HG02623 (cell line): ENCODE measurements around the gene BCL6.

Experiments
- ATAC-seq: cut with Tn5 transposase; IDR thresholded peaks from one replicate; pipeline ENCODE4 v1.9.1; 2021; ENCODE audit warnings: moderate library complexity; ENCODE audit not compliant: unreplicated experiment

Gene BCL6

GRCh38 chr3:187745201-187746058, at the start of gene BCL6:
Gene BCL6 (minus strand): TSS chr3:187745468. CDS start chr3:187733693, 11,775 bp downstream.
- peak; percentile 65 for ATAC-seq

GRCh38 chr3:187794731-187795130, 49.5 kb upstream of the BCL6 start:
- ATAC-seq = no peak

- no peak for ATAC-seq
Observed at GRCh38 chr3:187793618-187794017, 48.4 kb upstream of the BCL6 start.

- no peak for ATAC-seq
Observed at GRCh38 chr3:187792521-187792920, 47.3 kb upstream of the BCL6 start.

- no peak for ATAC-seq
Observed at GRCh38 chr3:187789872-187790271, 44.6 kb upstream of the BCL6 start.

- no peak for ATAC-seq
Observed at GRCh38 chr3:187788984-187789857, 44.0 kb upstream of the BCL6 start.

GRCh38 chr3:187783098-187783497, 37.8 kb upstream of the BCL6 start:
- no peak for ATAC-seq

GRCh38 chr3:187782006-187782405, 36.7 kb upstream of the BCL6 start:
- ATAC-seq = no peak

GRCh38 chr3:187781001-187781400, 35.7 kb upstream of the BCL6 start:
- ATAC-seq = no peak

- ATAC-seq = no peak
Observed at GRCh38 chr3:187778726-187779125, 33.5 kb upstream of the BCL6 start.

- no peak for ATAC-seq
Observed at GRCh38 chr3:187777331-187777941, 32.2 kb upstream of the BCL6 start.

- no peak for ATAC-seq
Observed at GRCh38 chr3:187775549-187775948, 30.3 kb upstream of the BCL6 start.

- no peak for ATAC-seq
Observed at GRCh38 chr3:187774185-187774789, 29.0 kb upstream of the BCL6 start.

- ATAC-seq = peak; percentile 69
Observed at GRCh38 chr3:187773233-187774184, 28.2 kb upstream of the BCL6 start.

GRCh38 chr3:187770224-187770623, 25.0 kb upstream of the BCL6 start:
- ATAC-seq = peak; percentile 53

GRCh38 chr3:187769771-187770170, 24.5 kb upstream of the BCL6 start:
- ATAC-seq = peak; percentile 8

- no peak for ATAC-seq
Observed at GRCh38 chr3:187767266-187768012, 22.2 kb upstream of the BCL6 start.

GRCh38 chr3:187765342-187765741, 20.1 kb upstream of the BCL6 start:
- no peak for ATAC-seq
